ENCODE data around the gene TAF13.
"Not testable (repeated sequence)": the region's sequence is repeated elsewhere in the genome, so short reads cannot be mapped to it uniquely, and the experiment has no call there.

GRCh38 chr1:109017719-109018118 is 58.1 kb downstream of the TAF13 start:
- not testable (repeated sequence) for TF ChIP-seq CTCF, MAX (IDR thresholded peaks at IDR 0.05; ENCODE audit: low read depth, low read length)

All from NB4 (cell line).